GM12892 (cell line): ENCODE measurements around the gene TRDN.
"Not testable (repeated sequence)": the region's sequence is repeated elsewhere in the genome, so short reads cannot be mapped to it uniquely, and the experiment has no call there.

Experiments used
- DNase-seq: peaks from one replicate; pipeline ENCODE4 v3.0.0; 2011; ENCODE audit not compliant: insufficient read length
- FAIRE-seq: peaks from 2 replicates; lab custom pipeline; 2011; peaks lifted over from hg19 to GRCh38; lab: Jason Lieb, UNC
- POLR2A ChIP-seq: IDR thresholded peaks from 2 replicates; pipeline ENCODE4 v1.6.1; 2011; ENCODE audit warnings: low read depth, low read length, control low read depth
- POLR2AphosphoS5 ChIP-seq: IDR thresholded peaks from 2 replicates; pipeline ENCODE4 v1.6.1; 2011; ENCODE audit warnings: low read depth, low read length, control low read depth
- TAF1 ChIP-seq: IDR thresholded peaks from 2 replicates; pipeline ENCODE4 v1.6.1; 2011; ENCODE audit warnings: low read depth, mild to moderate bottlenecking, control low read depth, low read length, borderline replicate concordance

Gene TRDN

GRCh38 chr6:123306334-123306733 is 330.4 kb downstream of the TRDN start:
- FAIRE-seq: no peak
- TF ChIP-seq TAF1 (no peak), POLR2AphosphoS5 (no peak)
- no peak for DNase-seq

GRCh38 chr6:123295672-123296071 is 341.1 kb downstream of the TRDN start:
- FAIRE-seq (no peak), DNase-seq (no peak)
- TF ChIP-seq POLR2AphosphoS5 (no peak), TAF1 (no peak), POLR2A (no peak)

GRCh38 chr6:123295181-123295580 is 341.6 kb downstream of the TRDN start:
- no peak for FAIRE-seq
- no peak for TF ChIP-seq POLR2AphosphoS5
- TF ChIP-seq TAF1: no peak
- TF ChIP-seq POLR2A: no peak
- no peak for DNase-seq

DNA sequence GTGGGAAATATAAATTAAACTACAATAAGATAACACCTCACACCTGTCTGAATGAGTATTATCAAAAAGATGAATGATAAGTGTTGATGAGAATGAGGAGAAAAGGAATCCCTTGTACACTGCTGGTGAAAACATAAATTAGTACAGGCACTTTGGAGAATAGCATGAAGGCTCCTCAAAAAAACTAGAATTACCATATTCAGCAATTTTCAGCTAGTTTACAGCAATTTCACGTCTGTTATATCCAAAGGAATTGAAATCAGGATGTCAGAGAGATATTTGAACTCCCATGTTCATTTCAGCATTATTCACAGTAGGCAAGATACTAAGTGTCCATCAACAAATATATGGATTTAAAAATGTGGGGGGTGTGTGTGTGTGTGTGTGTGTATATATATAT is 348.1 kb downstream of the TRDN start:
- no peak for TF ChIP-seq POLR2AphosphoS5
- TF ChIP-seq POLR2A: no peak
- no peak for TF ChIP-seq TAF1
- FAIRE-seq (no peak), DNase-seq (no peak)

GRCh38 chr6:123276546-123276980 is 360.2 kb downstream of the TRDN start:
- TF ChIP-seq POLR2AphosphoS5: no peak
- no peak for TF ChIP-seq POLR2A
- no peak for FAIRE-seq
- DNase-seq: no peak

- TF ChIP-seq POLR2A (no peak), TAF1 (no peak), POLR2AphosphoS5 (no peak)
- FAIRE-seq (no peak), DNase-seq (no peak)
Measured at GRCh38 chr6:123263981-123264380, 372.8 kb downstream of the TRDN start.

GRCh38 chr6:123240626-123241025 is 396.1 kb downstream of the TRDN start:
- TF ChIP-seq TAF1 (no peak), POLR2AphosphoS5 (no peak), POLR2A (no peak)
- no peak for FAIRE-seq
- DNase-seq: no peak

DNA sequence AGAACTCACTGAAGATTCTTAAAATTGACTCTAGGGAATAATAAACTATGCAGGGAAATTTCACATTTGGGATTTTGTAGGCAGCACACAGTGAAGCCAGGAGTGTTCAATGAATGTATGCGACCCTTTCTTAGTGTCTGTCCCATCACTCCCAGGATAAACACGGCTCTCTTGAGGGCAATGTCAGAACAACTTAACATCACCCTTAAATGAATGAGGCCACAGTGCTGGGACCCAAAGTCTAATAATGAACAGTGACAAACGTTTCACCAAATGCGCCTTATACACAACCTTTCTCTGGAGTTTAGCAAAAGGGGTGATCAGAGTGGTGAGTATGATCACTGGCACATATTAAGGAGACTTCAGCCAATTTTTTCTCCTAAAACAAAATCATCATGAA is 403.4 kb downstream of the TRDN start:
- no peak for FAIRE-seq
- TF ChIP-seq POLR2A (no peak), POLR2AphosphoS5 (no peak), TAF1 (no peak)
- no peak for DNase-seq

- not testable (repeated sequence) for FAIRE-seq, DNase-seq
Measured at GRCh38 chr6:123227789-123228188, 409.0 kb downstream of the TRDN start.

GRCh38 chr6:123226398-123226797 is 410.4 kb downstream of the TRDN start:
- DNase-seq (no peak), FAIRE-seq (no peak)
- TF ChIP-seq TAF1 (no peak), POLR2AphosphoS5 (no peak), POLR2A (no peak)

DNA sequence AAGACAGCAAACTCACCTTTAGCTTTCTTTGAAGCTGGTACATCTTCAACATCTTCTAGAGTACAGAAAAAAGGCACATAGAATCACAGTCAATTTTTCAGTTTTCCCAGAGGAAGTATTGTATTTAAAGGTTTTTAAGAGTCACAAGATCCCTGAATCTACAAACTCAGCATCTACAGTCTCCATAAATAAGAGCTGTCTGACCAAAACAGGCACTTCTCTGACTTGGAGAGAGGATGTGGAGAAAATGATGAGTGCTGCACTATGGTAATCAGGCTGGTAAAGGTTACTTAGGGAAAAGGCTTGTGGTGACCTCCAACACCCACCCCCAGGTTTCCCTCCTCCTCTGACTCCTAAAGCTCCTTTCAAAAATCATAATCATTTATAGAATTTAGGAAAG is 412.7 kb downstream of the TRDN start:
- TF ChIP-seq POLR2A (no peak), POLR2AphosphoS5 (no peak), TAF1 (no peak)
- no peak for DNase-seq
- FAIRE-seq: no peak

GRCh38 chr6:123223461-123223860 is 413.3 kb downstream of the TRDN start:
- no peak for FAIRE-seq
- no peak for TF ChIP-seq POLR2AphosphoS5
- no peak for TF ChIP-seq POLR2A
- TF ChIP-seq TAF1: no peak
- DNase-seq: no peak

- FAIRE-seq: no peak
- no peak for TF ChIP-seq POLR2AphosphoS5
- no peak for TF ChIP-seq POLR2A
- no peak for TF ChIP-seq TAF1
- DNase-seq: no peak
Measured at GRCh38 chr6:123215211-123215610, 421.5 kb downstream of the TRDN start.
